Cerebellar nuclear complex (tissue), 1 donor: ENCODE measurements around the gene REEP6.
"Not testable (repeated sequence)": the region's sequence is repeated elsewhere in the genome, so short reads cannot be mapped to it uniquely, and the experiment has no call there.

Experiments
- DNase-seq, 2 experiments: peaks; one replicate each; lab custom pipeline; 2025; lab: John Stamatoyannopoulos, UW

REEP6 gene

DNA sequence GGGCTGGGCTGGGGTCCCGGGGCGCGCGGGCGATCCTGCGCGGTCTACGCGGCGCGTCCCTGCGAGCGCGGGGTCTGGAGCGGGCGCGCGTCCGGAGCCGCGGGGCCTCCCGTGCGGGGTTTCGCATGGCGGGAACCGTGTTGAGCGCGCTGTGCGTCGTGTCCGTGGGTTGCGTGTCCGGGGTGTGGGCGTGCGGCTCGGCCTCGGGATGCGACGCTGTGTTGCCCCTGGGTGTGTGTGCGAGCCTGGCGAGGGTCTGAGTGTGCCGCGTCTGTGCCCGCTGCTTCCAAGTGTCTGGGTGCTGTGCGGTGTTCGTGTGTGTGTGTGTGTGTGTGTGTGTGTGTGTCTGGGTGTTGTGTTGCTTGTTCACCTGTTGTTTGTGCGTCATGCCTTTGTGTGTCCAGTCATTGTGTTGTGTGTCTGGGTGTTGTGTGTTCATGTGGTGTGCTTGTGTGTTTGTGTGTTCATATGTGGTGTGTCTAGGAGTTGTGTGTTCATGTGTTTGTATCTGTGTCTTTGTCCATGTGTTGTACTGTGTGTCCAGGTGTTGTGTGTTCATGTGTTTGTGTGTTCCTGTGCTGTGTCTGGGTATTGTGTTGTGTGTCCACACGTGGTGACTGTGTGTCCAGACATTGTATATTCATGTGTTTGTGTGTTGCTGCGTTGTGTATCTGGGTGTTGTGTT, 33.4 kb downstream of the REEP6 start:
- no peak for DNase-seq

GRCh38 chr19:1524972-1525325, 34.0 kb downstream of the REEP6 start:
- no peak for DNase-seq

GRCh38 chr19:1525343-1525742, 34.4 kb downstream of the REEP6 start:
- DNase-seq, result no peak

GRCh38 chr19:1526066-1526778, 35.2 kb downstream of the REEP6 start:
- no peak for DNase-seq

GRCh38 chr19:1526979-1527649, 36.1 kb downstream of the REEP6 start:
- no peak for DNase-seq

DNA sequence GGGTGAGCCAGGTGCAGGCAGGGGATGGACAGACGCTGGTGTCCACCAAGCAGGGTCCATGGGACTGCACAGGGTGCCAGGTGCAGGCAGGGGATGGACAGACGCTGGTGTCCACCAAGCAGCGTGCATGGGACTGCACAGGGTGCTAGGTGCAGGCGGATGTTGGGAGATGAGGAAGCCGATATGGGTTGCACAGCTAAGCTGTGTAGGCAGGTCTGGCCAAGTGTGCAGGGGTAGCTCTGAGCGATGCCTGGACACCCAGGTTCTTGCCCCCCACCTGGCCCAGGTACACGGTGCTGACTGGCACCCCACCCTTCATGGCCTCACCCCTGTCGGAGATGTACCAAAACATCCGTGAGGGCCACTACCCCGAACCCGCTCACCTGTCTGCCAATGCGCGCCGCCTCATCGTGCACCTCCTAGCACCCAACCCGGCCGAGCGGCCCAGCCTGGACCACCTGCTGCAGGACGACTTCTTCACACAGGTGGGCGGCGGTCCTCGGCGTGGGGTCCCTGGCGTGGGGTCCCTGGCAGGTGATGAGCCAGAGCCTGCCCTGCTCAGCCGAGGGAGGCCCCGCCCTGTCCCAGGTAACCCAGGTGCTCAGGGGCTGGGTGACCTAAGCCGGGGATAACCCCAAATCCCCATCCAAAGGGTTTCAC, 36.8 kb downstream of the REEP6 start:
- no peak for DNase-seq

GRCh38 chr19:1528596-1529429, 37.8 kb downstream of the REEP6 start:
- no peak for DNase-seq

GRCh38 chr19:1529430-1529816, 38.4 kb downstream of the REEP6 start:
- DNase-seq, result no peak

GRCh38 chr19:1530856-1531255, 39.9 kb downstream of the REEP6 start:
- not testable (repeated sequence) for DNase-seq

- no peak for DNase-seq
Observed at GRCh38 chr19:1531587-1531986, 40.6 kb downstream of the REEP6 start.

- DNase-seq, result no peak
Observed at GRCh38 chr19:1532003-1532402, 41.0 kb downstream of the REEP6 start.

- no peak for DNase-seq
Observed at GRCh38 chr19:1533510-1534150, 42.6 kb downstream of the REEP6 start.

DNA sequence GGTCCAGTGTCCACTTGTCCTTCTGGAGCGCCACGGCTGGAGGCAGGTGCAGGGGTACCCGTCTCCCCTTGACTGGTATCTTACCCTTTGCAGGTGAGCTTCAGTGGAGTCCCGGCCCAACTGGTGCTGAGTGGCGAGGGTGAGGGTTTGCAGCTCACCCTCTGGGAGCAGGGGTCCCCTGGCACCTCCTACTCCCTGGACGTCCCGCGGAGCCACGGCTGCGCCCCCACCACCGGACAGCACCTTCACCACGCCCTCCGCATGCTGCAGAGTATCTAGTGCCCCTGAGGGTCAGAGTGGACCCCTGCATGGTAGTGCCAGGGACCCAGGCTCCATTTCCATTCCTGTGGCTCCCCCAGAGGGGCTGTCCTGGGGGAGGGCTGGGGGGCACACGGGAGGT, 44.0 kb downstream of the REEP6 start:
- no peak for DNase-seq

DNA sequence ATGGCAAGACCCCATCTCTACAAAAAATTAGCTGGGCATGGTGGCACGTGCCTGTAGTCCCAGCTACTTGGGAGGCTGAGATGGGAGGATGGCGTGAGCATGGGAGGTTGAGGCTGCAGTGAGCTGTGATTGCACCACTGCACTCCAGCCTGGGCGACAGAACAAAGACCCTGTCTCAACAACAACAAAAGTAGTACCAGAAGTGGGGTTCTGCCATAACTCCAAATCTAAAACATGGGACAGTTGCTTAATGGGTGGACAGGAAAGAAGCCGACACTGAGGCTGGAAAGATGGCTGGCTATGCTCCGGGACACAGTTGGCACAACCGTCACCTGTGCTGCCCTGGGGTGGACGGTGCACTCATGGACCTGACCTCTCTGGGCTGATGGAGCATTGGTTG, 44.7 kb downstream of the REEP6 start:
- not testable (repeated sequence) for DNase-seq

- DNase-seq, result no peak
Observed at GRCh38 chr19:1538978-1539377, 48.0 kb downstream of the REEP6 start.

DNA sequence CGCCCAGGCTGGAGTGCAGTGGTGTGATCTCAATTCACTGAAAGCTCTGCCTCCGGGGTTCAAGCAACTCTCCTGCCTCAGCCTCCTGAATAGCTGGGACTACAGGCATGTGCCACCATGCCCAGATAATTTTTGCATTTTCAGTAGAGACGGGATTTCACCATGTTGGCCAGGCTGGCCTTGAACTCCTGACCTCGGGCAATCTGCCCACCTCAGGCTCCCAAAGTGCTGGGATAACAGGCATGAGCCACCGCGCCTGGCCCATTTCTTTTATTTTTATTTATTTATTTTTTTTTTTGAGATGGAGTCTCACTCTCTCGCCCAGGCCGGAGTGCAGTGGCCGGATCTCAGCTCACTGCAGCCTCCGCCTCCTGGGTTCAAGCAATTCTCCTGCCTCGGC, 48.8 kb downstream of the REEP6 start:
- DNase-seq, result not testable (repeated sequence)

- DNase-seq, result peak in 1 of 2 experiments; percentile 9
Observed at GRCh38 chr19:1540365-1540925, 49.5 kb downstream of the REEP6 start.
